H9 (cell line): ENCODE results near the gene MAP1B. TPM values are rescaled to one million over a fixed set of nuclear protein-coding genes. Genes with fewer than 3 reads are reported as not detected.

ENCODE experiments used
- DNase-seq: peaks from one replicate; pipeline ENCODE4 v3.0.0-alpha.2; 2017
- H2AFZ ChIP-seq: one replicate; pipeline ENCODE4 v1.6.1; 2013; ENCODE audit warnings: mild to moderate bottlenecking, low read length, control low read depth, moderate library complexity
- H2AK5ac ChIP-seq: 2 replicates; pipeline ENCODE4 v1.6.1; 2013; ENCODE audit warnings: low read length, control low read depth, mixed read lengths; ENCODE audit not compliant: insufficient read length
- H2BK120ac ChIP-seq: one replicate; pipeline ENCODE4 v1.6.1; 2013; ENCODE audit warnings: low read depth, mild to moderate bottlenecking, low read length, control low read depth, inconsistent platforms; ENCODE audit not compliant: poor library complexity, severe bottlenecking
- H2BK12ac ChIP-seq: 2 replicates; pipeline ENCODE4 v1.6.1; 2013; ENCODE audit warnings: low read length, control low read depth, mixed read lengths, low read depth; ENCODE audit not compliant: insufficient read length
- H2BK15ac ChIP-seq: 2 replicates; pipeline ENCODE4 v1.6.1; 2013; ENCODE audit warnings: low read depth, low read length, control low read depth
- H2BK20ac ChIP-seq: one replicate; pipeline ENCODE4 v1.6.1; 2013; ENCODE audit warnings: low read depth, mild to moderate bottlenecking, low read length, control low read depth, inconsistent platforms; ENCODE audit not compliant: poor library complexity, severe bottlenecking
- H2BK5ac ChIP-seq: 2 replicates; pipeline ENCODE4 v1.6.1; 2013; ENCODE audit warnings: low read length, control low read depth, mixed read lengths; ENCODE audit not compliant: insufficient read length
- H3K14ac ChIP-seq: 2 replicates; pipeline ENCODE4 v1.6.1; 2013; ENCODE audit warnings: low read length, control low read depth; ENCODE audit not compliant: insufficient read depth
- H3K18ac ChIP-seq: 2 replicates; pipeline ENCODE4 v1.6.1; 2013; ENCODE audit warnings: low read depth, mild to moderate bottlenecking, mixed read lengths, low read length, control low read depth; ENCODE audit not compliant: insufficient read length
- H3K23ac ChIP-seq: 2 replicates; pipeline ENCODE4 v1.6.1; 2013; ENCODE audit warnings: low read length, control low read depth, mixed read lengths, low read depth; ENCODE audit not compliant: insufficient read length
- H3K23me2 ChIP-seq: 2 replicates; pipeline ENCODE4 v1.6.1; 2013; ENCODE audit warnings: low read depth, mild to moderate bottlenecking, mixed read lengths, low read length, control low read depth; ENCODE audit not compliant: insufficient read length, poor library complexity, severe bottlenecking
- H3K27ac ChIP-seq: 2 replicates; pipeline ENCODE4 v1.5.1; 2013; ENCODE audit warnings: low read length, control low read depth, mixed read lengths, low read depth; ENCODE audit not compliant: insufficient read length
- H3K27me3 ChIP-seq: 2 replicates; pipeline ENCODE4 v1.6.1; 2013; ENCODE audit warnings: low read length, control low read depth, inconsistent platforms; ENCODE audit not compliant: insufficient read depth
- H3K4ac ChIP-seq: 2 replicates; pipeline ENCODE4 v1.6.1; 2013; ENCODE audit warnings: low read depth, mild to moderate bottlenecking, control low read depth, inconsistent platforms, low read length, moderate library complexity
- H3K4me1 ChIP-seq: 2 replicates; pipeline ENCODE4 v1.6.1; 2013; ENCODE audit warnings: low read length, control low read depth, inconsistent platforms; ENCODE audit not compliant: insufficient read depth
- H3K4me2 ChIP-seq: 2 replicates; pipeline ENCODE4 v1.6.1; 2013; ENCODE audit warnings: low read length, control low read depth, mixed read lengths; ENCODE audit not compliant: insufficient read length, insufficient read depth
- H3K56ac ChIP-seq: 2 replicates; pipeline ENCODE4 v1.6.1; 2013; ENCODE audit warnings: low read depth, mild to moderate bottlenecking, mixed read lengths, low read length, control low read depth; ENCODE audit not compliant: insufficient read length
- H3K79me1 ChIP-seq: 2 replicates; pipeline ENCODE4 v1.6.1; 2013; ENCODE audit warnings: low read depth, mild to moderate bottlenecking, moderate library complexity, low read length, control low read depth, inconsistent platforms; ENCODE audit not compliant: insufficient read depth, poor library complexity, severe bottlenecking
- H3K79me2 ChIP-seq: 2 replicates; pipeline ENCODE4 v1.6.1; 2013; ENCODE audit warnings: low read length, control low read depth, inconsistent platforms; ENCODE audit not compliant: insufficient read depth
- H3K9ac ChIP-seq: 2 replicates; pipeline ENCODE4 v1.6.1; 2013; ENCODE audit warnings: low read length, control low read depth, mixed read lengths; ENCODE audit not compliant: insufficient read length; ENCODE audit errors: extremely low read depth
- H3K9me3 ChIP-seq: one replicate; pipeline ENCODE4 v1.6.1; 2013; ENCODE audit warnings: low read depth, low read length, inconsistent platforms; ENCODE audit not compliant: control insufficient read depth
- H3T11ph ChIP-seq: one replicate; pipeline ENCODE4 v1.6.1; 2013; ENCODE audit warnings: mild to moderate bottlenecking, low read length, control low read depth, inconsistent platforms
- H4K20me1 ChIP-seq: one replicate; pipeline ENCODE4 v1.6.1; 2013; ENCODE audit not compliant: control insufficient read depth, insufficient read length, insufficient read depth
- H4K5ac ChIP-seq: 2 replicates; pipeline ENCODE4 v1.6.1; 2013; ENCODE audit warnings: low read depth, mild to moderate bottlenecking, mixed read lengths, low read length, control low read depth; ENCODE audit not compliant: insufficient read length
- H4K8ac ChIP-seq: replicated peaks from 2 replicates; pipeline ENCODE4 v1.6.1; 2013; ENCODE audit warnings: low read length, control low read depth, mixed read lengths, low read depth; ENCODE audit not compliant: insufficient read length
- H4K91ac ChIP-seq: 2 replicates; pipeline ENCODE4 v1.6.1; 2013; ENCODE audit warnings: low read depth, mild to moderate bottlenecking, moderate library complexity, mixed read lengths, low read length, control low read depth; ENCODE audit not compliant: insufficient read length
- H3K27ac Mint-ChIP-seq, 3 experiments: 2 replicates in 2 of 3; 3 replicates in 1 of 3; pipeline ENCODE4 v1.8.0; 2020 to 2021; ENCODE audit warnings: mixed read lengths in 3 of 3, mild to moderate bottlenecking in 1 of 3, moderate library complexity in 1 of 3
- H3K27me3 Mint-ChIP-seq: 2 replicates; pipeline ENCODE4 v1.8.0; 2021; ENCODE audit warnings: low read depth, mild to moderate bottlenecking, moderate library complexity, mixed read lengths
- H3K36me3 Mint-ChIP-seq, 3 experiments: 2 replicates in 2 of 3; 3 replicates in 1 of 3; pipeline ENCODE4 v1.8.0; 2020 to 2021; ENCODE audit warnings: low read depth in 3 of 3, mixed read lengths in 3 of 3; ENCODE audit not compliant: insufficient read depth in 1 of 3
- H3K4me1 Mint-ChIP-seq, 2 experiments: 2 replicates each; pipeline ENCODE4 v1.8.0; 2020; ENCODE audit warnings: mixed read lengths in 2 of 2
- H3K4me3 Mint-ChIP-seq, 2 experiments: 2 replicates in 1 of 2; 3 replicates in 1 of 2; pipeline ENCODE4 v1.8.0; 2020 to 2021; ENCODE audit warnings: mild to moderate bottlenecking in 2 of 2, mixed read lengths in 2 of 2, moderate library complexity in 1 of 2
- H3K9me3 Mint-ChIP-seq, 2 experiments: 2 replicates in 1 of 2; 3 replicates in 1 of 2; pipeline ENCODE4 v1.8.0; 2020; ENCODE audit warnings: mild to moderate bottlenecking in 2 of 2, mixed read lengths in 2 of 2, moderate library complexity in 1 of 2
- CTCF ChIP-seq: fragments of 200-600 bp; sonication (generic); conservative IDR thresholded peaks from 3 replicates; pipeline ENCODE4 v1.8.0; 2021; ENCODE audit warnings: antibody characterized with exemption, mild to moderate bottlenecking
- WGBS: extraction: QIAGEN DNeasy Blood & Tissue Kit; methylation state at CpG from one replicate; pipeline ENCODE4 v1.1.7; 2013; ENCODE audit warnings: missing lambda C conversion rate, low lambda C conversion rate, mixed read lengths; ENCODE audit not compliant: insufficient read length; ENCODE audit errors: extremely low coverage; 5-methylcytosine and 5-hydroxymethylcytosine counted together
- total RNA-seq: library from RNA; stranded (reverse); gene quantifications from 2 replicates; pipeline ENCODE4 v1.2.1, GENCODE V29; 2021

The MAP1B gene
- total RNA-seq, 1 experiment from 2014 or later = 67.5 TPM

- DNase-seq = no peak
- H3K27me3 Mint-ChIP-seq = no peaks in the 10 kb centered on the region; the same call in 1 of the 2 replicates
Observed at GRCh38 chr5:72112389-72112788, 5.1 kb downstream of the MAP1B start.

More at GRCh38 chr5:72112389-72112788, 5.1 kb downstream of the MAP1B start:
- Histone ChIP-seq H3K14ac (no peak overlapping the region), H2BK15ac (no peak overlapping the region), H2AK5ac (no peak overlapping the region), H2BK12ac (no peak overlapping the region), H3K9me3 (no peaks in the 10 kb centered on the region), H3K79me2 (peaks cover 18% of the 10 kb centered on the region), H3K18ac (no peak overlapping the region), H2BK120ac (no peak overlapping the region), H3K9ac (no peak overlapping the region), H3K4ac (no peak overlapping the region), H3K27me3 (no peaks in the 10 kb centered on the region), H3T11ph (no peak overlapping the region), H3K56ac (no peak overlapping the region), H4K5ac (no peak overlapping the region), H4K20me1 (no peaks in the 10 kb centered on the region), H3K27ac (no peak overlapping the region), H4K91ac (no peak overlapping the region), H4K8ac (no peak overlapping the region), H2BK20ac (no peak overlapping the region), H2AFZ (no peak overlapping the region), H3K79me1 (no peaks in the 10 kb centered on the region), H3K4me1 (peaks cover 9% of the 10 kb centered on the region; the same call in 1 of the 2 replicates), H2BK5ac (no peak overlapping the region), H3K23ac (no peak overlapping the region), H3K23me2 (peaks cover 5% of the 10 kb centered on the region), H3K4me2 (no peak overlapping the region)
- no peak for TF ChIP-seq CTCF
- H3K27ac Mint-ChIP-seq = no peak overlapping the region; a peak in 2 of 7 replicates
- no CpG with 5 or more reads among the region's 1 CpG for WGBS
- H3K36me3 Mint-ChIP-seq = peaks cover 15 to 42% (median 24%) of the 10 kb centered on the region in 3 experiments
- H3K4me3 Mint-ChIP-seq = no peak overlapping the region; a peak in 1 of 5 replicates
- peaks cover 27 to 37% of the 10 kb centered on the region in 2 experiments for H3K4me1 Mint-ChIP-seq
- no peaks in the 10 kb centered on the region for H3K9me3 Mint-ChIP-seq
